GM12875 (cell line): ENCODE measurements around the gene ZNF763.

Source experiments
- H3K4me3 ChIP-seq: one replicate; pipeline ENCODE4 v1.5.1; 2011; ENCODE audit warnings: low read depth, low read length, control low read depth
- CTCF ChIP-seq: IDR thresholded peaks from 2 replicates; pipeline ENCODE4 v1.5.1; 2011; ENCODE audit warnings: low read depth, mild to moderate bottlenecking, control low read depth, inconsistent platforms, low read length, moderate library complexity, borderline replicate concordance; ENCODE audit not compliant: insufficient read depth

Gene ZNF763

GRCh38 chr19:12000152-12000981 lies 35.5 kb downstream of the ZNF763 start:
- H3K4me3 ChIP-seq = no peak overlapping the region
- no peak for TF ChIP-seq CTCF

GRCh38 chr19:12015015-12015752 lies 50.3 kb downstream of the ZNF763 start:
- no peak for TF ChIP-seq CTCF
- H3K4me3 ChIP-seq = no peak overlapping the region

- H3K4me3 ChIP-seq = no peak overlapping the region
- TF ChIP-seq CTCF = no peak
Observed at GRCh38 chr19:12015753-12016116, 50.9 kb downstream of the ZNF763 start.
